HepG2 (cell line): ENCODE measurements around the gene TMEM131L. TPM values are rescaled to one million over a fixed set of nuclear protein-coding genes. Genes with fewer than 3 reads are reported as not detected.

Source experiments
- ATAC-seq: fragments of 200-7000 bp; cut with Tn5 transposase; 3 replicates; pipeline ENCODE4 v1.9.1; 2020; ENCODE audit warnings: mild to moderate bottlenecking, moderate library complexity
- BruUV-seq: library from RNA; stranded (reverse); fragments of 400-500 nt; replicated peaks from 2 replicates; lab custom pipeline; 2021; lab: Mats Ljungman, UMichigan
- CTCF ChIA-PET: fragments of 300-600 bp; formaldehyde crosslinking; extraction: SDS; loops from one replicate; lab custom pipeline; 2021; ENCODE audit warnings: low total read pairs, inconsistent platforms, low intra/inter-chr PET ratio; lab: Yijun Ruan, JAX
- POLR2A ChIA-PET: fragments of 350-600 bp; sonication (Branson Sonifier 250); formaldehyde crosslinking; loops from one replicate; lab custom pipeline; 2020; ENCODE audit warnings: antibody characterized with exemption, inconsistent platforms; lab: Yijun Ruan, JAX
- DNase-seq: peaks from one replicate; pipeline ENCODE4 v3.0.0-alpha.2; 2015; ENCODE audit warnings: low spot score
- FAIRE-seq: peaks from 3 replicates; lab custom pipeline; 2011; peaks lifted over from hg19 to GRCh38; lab: Jason Lieb, UNC
- H2AFZ ChIP-seq: one replicate; pipeline ENCODE4 v1.6.1; 2011; ENCODE audit warnings: low read length, inconsistent platforms
- H3K27ac ChIP-seq: fragments of 300-600 bp; 3 replicates; pipeline ENCODE4 v1.8.0; 2011; ENCODE audit warnings: mixed run types, mild to moderate bottlenecking, mixed read lengths, low read length, inconsistent platforms; ENCODE audit not compliant: insufficient read depth; ENCODE audit errors: extremely low read length
- H3K27me3 ChIP-seq, 2 experiments: fragments of 200-600 bp in 1 of 2; 2 replicates in 1 of 2; 3 replicates in 1 of 2; pipeline versions ENCODE4 v1.6.0 to v1.8.0; 2011; ENCODE audit warnings: low read length in 2 of 2, mild to moderate bottlenecking in 2 of 2, moderate library complexity in 2 of 2, inconsistent platforms in 1 of 2; ENCODE audit not compliant: insufficient read depth in 2 of 2, control insufficient read depth in 1 of 2
- H3K36me3 ChIP-seq, 2 experiments: fragments of 200-600 bp in 1 of 2; replicated peaks in 1 of 2; 2 replicates in 1 of 2; 3 replicates in 1 of 2; pipeline versions ENCODE4 v1.5.1 to v1.8.0; 2011; ENCODE audit warnings: low read length in 2 of 2, inconsistent platforms in 1 of 2; ENCODE audit not compliant: insufficient read depth in 2 of 2, control insufficient read depth in 1 of 2
- H3K4me1 ChIP-seq: 2 replicates; pipeline ENCODE4 v1.5.1; 2012; ENCODE audit warnings: low read length, inconsistent platforms; ENCODE audit not compliant: insufficient read depth
- H3K4me2 ChIP-seq: 2 replicates; pipeline ENCODE4 v1.6.0; 2011; ENCODE audit warnings: low read depth, low read length, inconsistent platforms
- H3K4me3 ChIP-seq, 3 experiments: fragments of 200-600 bp in 1 of 3; sonication (generic), shearing (Covaris generic) in 1 of 3; replicated peaks in 1 of 3; 2 replicates each; pipeline ENCODE4 v1.5.1; 2011 to 2016; ENCODE audit warnings: low read length in 3 of 3, inconsistent platforms in 2 of 3, low read depth in 2 of 3, mild to moderate bottlenecking in 2 of 3, control low read depth in 1 of 3, mixed read lengths in 1 of 3; ENCODE audit not compliant: insufficient read depth in 1 of 3
- H3K79me2 ChIP-seq: one replicate; pipeline ENCODE4 v1.6.1; 2011; ENCODE audit warnings: low read length, inconsistent platforms; ENCODE audit not compliant: insufficient read depth
- H3K9ac ChIP-seq: 2 replicates; pipeline ENCODE4 v1.6.0; 2011; ENCODE audit warnings: mild to moderate bottlenecking, low read depth, low read length, inconsistent platforms; ENCODE audit not compliant: insufficient read depth
- H3K9me3 ChIP-seq: 2 replicates; pipeline ENCODE4 v1.5.1; 2012; ENCODE audit warnings: mild to moderate bottlenecking, low read length
- H4K20me1 ChIP-seq: 2 replicates; pipeline ENCODE4 v1.6.0; 2011; ENCODE audit warnings: inconsistent platforms, mild to moderate bottlenecking, low read length, moderate library complexity; ENCODE audit not compliant: insufficient read depth
- ARNT2 ChIP-seq: sonication (generic); formaldehyde crosslinking; IDR thresholded peaks from 2 replicates; pipeline ENCODE4 v1.8.0; 2022; ENCODE audit warnings: mild to moderate bottlenecking, low read depth, missing genetic modification reagents, moderate library complexity
- ATF3 ChIP-seq: sonication (generic); formaldehyde crosslinking; IDR thresholded peaks from 2 replicates; pipeline ENCODE4 v1.4.0; 2020; ENCODE audit warnings: missing genetic modification reagents
- CCDC6 ChIP-seq: sonication (generic); formaldehyde crosslinking; IDR thresholded peaks from 2 replicates; pipeline ENCODE4 v1.8.1; 2022; ENCODE audit warnings: mild to moderate bottlenecking, missing genetic modification reagents, moderate library complexity
- CERS6 ChIP-seq: sonication (generic); formaldehyde crosslinking; IDR thresholded peaks from 2 replicates; pipeline ENCODE4 v1.5.0; 2020; ENCODE audit warnings: missing genetic modification reagents
- GFI1 ChIP-seq: sonication (generic); formaldehyde crosslinking; IDR thresholded peaks from 2 replicates; pipeline ENCODE4 v1.5.0; 2020; ENCODE audit warnings: missing genetic modification reagents, mild to moderate bottlenecking, borderline replicate concordance
- KLF6 ChIP-seq: IDR thresholded peaks from 2 replicates; pipeline ENCODE4 v1.8.0; 2016; ENCODE audit warnings: missing biosample characterization, missing genetic modification reagents
- NPAS2 ChIP-seq: sonication (generic); formaldehyde crosslinking; IDR thresholded peaks from 2 replicates; pipeline ENCODE4 v1.8.0; 2022; ENCODE audit warnings: mild to moderate bottlenecking, missing genetic modification reagents, borderline replicate concordance
- POLR2AphosphoS2 ChIP-seq: IDR thresholded peaks from 2 replicates; pipeline ENCODE4 v1.6.1; 2011; ENCODE audit warnings: low read depth, low read length, improper control_type of control experiment
- SP4 ChIP-seq: sonication (generic); formaldehyde crosslinking; IDR thresholded peaks from 2 replicates; pipeline ENCODE4 v1.8.1; 2023; ENCODE audit warnings: mild to moderate bottlenecking, missing genetic modification reagents
- ZBTB14 ChIP-seq: sonication (generic); formaldehyde crosslinking; IDR thresholded peaks from 2 replicates; pipeline ENCODE4 v1.4.0; 2020; ENCODE audit warnings: missing genetic modification reagents
- ZNF768 ChIP-seq: sonication (generic); formaldehyde crosslinking; IDR thresholded peaks from 2 replicates; pipeline ENCODE4 v1.4.0; 2020; ENCODE audit warnings: missing genetic modification reagents
- ZSCAN25 ChIP-seq: sonication (generic); formaldehyde crosslinking; IDR thresholded peaks from 2 replicates; pipeline ENCODE4 v1.8.0; 2022; ENCODE audit warnings: mild to moderate bottlenecking, missing genetic modification reagents
- ZZZ3 ChIP-seq: sonication (generic); formaldehyde crosslinking; IDR thresholded peaks from 2 replicates; pipeline ENCODE4 v1.4.0; 2020; ENCODE audit warnings: missing genetic modification reagents, mild to moderate bottlenecking, borderline replicate concordance
- WGBS: methylation state at CpG from one replicate; pipeline ENCODE4 v1.1.6; 2017; ENCODE audit warnings: low lambda C conversion rate; 5-methylcytosine and 5-hydroxymethylcytosine counted together
- in situ Hi-C: cut with HindIII; loops from 2 replicates; pipeline ENCODE4 v1.10.0; 2017; ENCODE audit warnings: low pct_unique_long_range_greater_than_20kb; ENCODE audit not compliant: extremely low pct_ligation_motif_present
- intact Hi-C: fragments of 100-400 bp; cut with micrococcal nuclease; formaldehyde crosslinking; loops from one replicate; pipeline ENCODE4 v1.10.0; 2022; ENCODE audit not compliant: unreplicated experiment
- polyA plus RNA-seq, 8 experiments: library from polyadenylated mRNA; depleted of rRNA in 3 of 8; stranded (reverse) in 7 of 8; unstranded in 1 of 8; fragments of >200 nt; fragmentation: Illumina TruSeq in 4 of 8; extraction: Trizol in 4 of 8; gene quantifications; 2 replicates each; pipeline versions ENCODE4 v1.2.1 to v1.2.3, GENCODE V29; 2011 to 2016; ENCODE audit warnings: low read depth in 4 of 8, missing spikeins in 1 of 8, mixed read lengths in 1 of 8; ENCODE audit not compliant: insufficient read depth in 1 of 8
- total RNA-seq, 5 experiments: library from RNA; depleted of rRNA; stranded (reverse); fragments of >200 nt; fragmentation: Illumina TruSeq; extraction: Trizol; gene quantifications; 2 replicates each; pipeline ENCODE4 v1.2.3, GENCODE V29; 2016; ENCODE audit warnings: low read depth in 1 of 5

Gene TMEM131L
- total and polyA plus RNA-seq, 2 of the 13 experiments (the other 11 are each of a cell fraction or from before 2014, with no cell fraction given), result 2.2 to 4.5 TPM

- Histone ChIP-seq H3K36me3 (peaks cover 2 to 9% of the 10 kb centered on the region in 2 experiments; a peak in 1 of 5 replicates), H2AFZ (no peak overlapping the region), H3K4me3 (no peak overlapping the region), H3K4me1 (no peaks in the 10 kb centered on the region), H3K4me2 (no peak overlapping the region), H4K20me1 (no peaks in the 10 kb centered on the region), H3K79me2 (no peaks in the 10 kb centered on the region), H3K9me3 (no peaks in the 10 kb centered on the region), H3K9ac (no peak overlapping the region), H3K27me3 (no peaks in the 10 kb centered on the region; a peak in 1 of 5 replicates), H3K27ac (no peak overlapping the region)
- no peak for FAIRE-seq
- 100% methylated on average over 3 of the region's 3 CpGs for WGBS
- intact Hi-C loops, result no loop called here
- ATAC-seq, result no peak
- CTCF ChIA-PET, result no interaction called here
- no peak for TF ChIP-seq GFI1 (CRISPR knock-in tag)
- TF ChIP-seq ZSCAN25 (CRISPR knock-in tag), result no peak
- no peak for TF ChIP-seq POLR2AphosphoS2
- no peak for TF ChIP-seq CCDC6 (CRISPR knock-in tag)
- no peak for TF ChIP-seq ZZZ3 (CRISPR knock-in tag)
- TF ChIP-seq KLF6, result no peak
- no peak for TF ChIP-seq ZNF768 (CRISPR knock-in tag)
- TF ChIP-seq ZBTB14 (CRISPR knock-in tag), result no peak
- TF ChIP-seq ATF3 (CRISPR knock-in tag), result no peak
- no peak for TF ChIP-seq ARNT2 (CRISPR knock-in tag)
- TF ChIP-seq CERS6 (CRISPR knock-in tag), result no peak
- TF ChIP-seq NPAS2 (CRISPR knock-in tag), result no peak
- TF ChIP-seq SP4 (CRISPR knock-in tag), result no peak
- DNase-seq, result no peak
- POLR2A ChIA-PET, result no interaction called here
- in situ Hi-C loops, result no loop called here
- no TSS peak for BruUV-seq
Observed at GRCh38 chr4:153602758-153603157, 136.6 kb downstream of the TMEM131L start.
